SKM-1 treated with dmso at 0.1 percent for 144 hours (cell line): ENCODE data around the gene NCOA5.

ENCODE experiments used
- DNase-seq: peaks from one replicate; lab custom pipeline; 2025; ENCODE audit not compliant: unreplicated experiment; lab: John Stamatoyannopoulos, UW

NCOA5 gene

GRCh38 chr20:46044896-46045295 is 44.9 kb downstream of the NCOA5 start:
- no peak for DNase-seq

GRCh38 chr20:46043556-46043955 is 46.2 kb downstream of the NCOA5 start:
- no peak for DNase-seq

- no peak for DNase-seq
Measured at GRCh38 chr20:46040902-46041535, 48.7 kb downstream of the NCOA5 start.

- no peak for DNase-seq
Measured at GRCh38 chr20:46037036-46037435, 52.7 kb downstream of the NCOA5 start.

- no peak for DNase-seq
Measured at GRCh38 chr20:46036370-46036769, 53.4 kb downstream of the NCOA5 start.

- DNase-seq = no peak
Measured at GRCh38 chr20:46035713-46036112, 54.0 kb downstream of the NCOA5 start.

- no peak for DNase-seq
Measured at GRCh38 chr20:46035253-46035652, 54.5 kb downstream of the NCOA5 start.

GRCh38 chr20:46034039-46034438 is 55.7 kb downstream of the NCOA5 start:
- no peak for DNase-seq

- no peak for DNase-seq
Measured at GRCh38 chr20:46031701-46032254, 58.0 kb downstream of the NCOA5 start.

- DNase-seq = no peak
Measured at GRCh38 chr20:46031014-46031569, 58.7 kb downstream of the NCOA5 start.

GRCh38 chr20:46030284-46031013 is 59.3 kb downstream of the NCOA5 start:
- no peak for DNase-seq

- no peak for DNase-seq
Measured at GRCh38 chr20:46028772-46029371, 60.9 kb downstream of the NCOA5 start, which contains the start of gene SLC12A5. Gene SLC12A5 (plus strand): TSS chr20:46029215. CDS start chr20:46029345, 130 bp downstream.

GRCh38 chr20:46028110-46028509 is 61.7 kb downstream of the NCOA5 start:
- no peak for DNase-seq

- DNase-seq = no peak
Measured at GRCh38 chr20:46027245-46027853, 62.4 kb downstream of the NCOA5 start.

GRCh38 chr20:46025376-46025783 is 64.4 kb downstream of the NCOA5 start:
- DNase-seq = no peak

GRCh38 chr20:46023999-46024398 is 65.8 kb downstream of the NCOA5 start:
- no peak for DNase-seq

GRCh38 chr20:46023148-46023484 is 66.6 kb downstream of the NCOA5 start:
- no peak for DNase-seq

GRCh38 chr20:46022411-46023147 is 67.2 kb downstream of the NCOA5 start:
- peak; percentile 48 for DNase-seq

GRCh38 chr20:46021361-46022359 is 68.1 kb downstream of the NCOA5 start:
- DNase-seq = peak; percentile 74
